ENCODE results near the gene TECPR1.

The TECPR1 gene

GRCh38 chr7:98200364-98200763 lies 51.7 kb downstream of the TECPR1 start:
- DNase-seq (ENCODE audit: low read depth): no peak
- no peak overlapping the region for H3K4me3 ChIP-seq (ENCODE audit: low read length)
- TF ChIP-seq CTCF (conservative IDR thresholded peaks at IDR 0.05; ENCODE audit: low read depth, low read length): no peak

- no peak for TF ChIP-seq CTCF (conservative IDR thresholded peaks at IDR 0.05; ENCODE audit: low read depth, low read length)
These were observed 52.9 kb downstream of the TECPR1 start for GRCh38 chr7:98199131-98199530.

GRCh38 chr7:98196706-98197605 lies 55.1 kb downstream of the TECPR1 start:
- no peak for DNase-seq (ENCODE audit: low read depth)
- no peak for TF ChIP-seq CTCF (conservative IDR thresholded peaks at IDR 0.05; ENCODE audit: low read depth, low read length)
- H3K4me3 ChIP-seq (ENCODE audit: low read length): no peak overlapping the region

More at GRCh38 chr7:98199131-98199530, 52.9 kb downstream of the TECPR1 start:
- no peak overlapping the region for H3K4me3 ChIP-seq (ENCODE audit: low read length)
- no peak for DNase-seq (ENCODE audit: low read depth)

- TF ChIP-seq CTCF (conservative IDR thresholded peaks at IDR 0.05; ENCODE audit: low read depth, low read length): no peak
- no peak for DNase-seq (ENCODE audit: low read depth)
- H3K4me3 ChIP-seq (ENCODE audit: low read length): no peak overlapping the region
These were observed 57.2 kb downstream of the TECPR1 start for GRCh38 chr7:98194672-98195457.

- H3K4me3 ChIP-seq (ENCODE audit: low read length): no peak overlapping the region
- DNase-seq (ENCODE audit: low read depth): no peak
- TF ChIP-seq CTCF (conservative IDR thresholded peaks at IDR 0.05; ENCODE audit: low read depth, low read length): no peak
These were observed 57.8 kb downstream of the TECPR1 start for GRCh38 chr7:98194186-98194585.

- no peak overlapping the region for H3K4me3 ChIP-seq (ENCODE audit: low read length)
- no peak for TF ChIP-seq CTCF (conservative IDR thresholded peaks at IDR 0.05; ENCODE audit: low read depth, low read length)
- DNase-seq (ENCODE audit: low read depth): no peak
These were observed 58.4 kb downstream of the TECPR1 start for GRCh38 chr7:98193474-98194180.

Data from retinal pigment epithelial cell (primary cell).